AG04450 (cell line): ENCODE measurements around the gene RASA2. TPM values are rescaled to one million over a fixed set of nuclear protein-coding genes. Genes with fewer than 3 reads are reported as not detected.

Experiments used
- CTCF ChIA-PET: fragments of 300-600, 350-600 bp; formaldehyde crosslinking; extraction: SDS; loops from one replicate; lab custom pipeline; 2022; ENCODE audit warnings: antibody characterized with exemption, inconsistent platforms; lab: Charles Lee
- POLR2A ChIA-PET: fragments of 350-600 bp; formaldehyde crosslinking; extraction: SDS; loops from one replicate; lab custom pipeline; 2021; ENCODE audit warnings: antibody characterized with exemption, inconsistent platforms; lab: Yijun Ruan, JAX
- DNase-seq: peaks from one replicate; pipeline ENCODE4 v3.0.0-alpha.2; 2011; ENCODE audit warnings: low read depth, low spot score
- H3K27ac ChIP-seq: one replicate; pipeline ENCODE4 v1.5.1; 2012; ENCODE audit warnings: low read depth, low read length, control low read depth
- H3K27me3 ChIP-seq: one replicate; pipeline ENCODE4 v1.6.0; 2012; ENCODE audit warnings: low read length; ENCODE audit not compliant: control insufficient read depth, insufficient read depth
- H3K4me3 ChIP-seq: 2 replicates; pipeline ENCODE4 v1.5.1; 2011; ENCODE audit warnings: mild to moderate bottlenecking, low read depth, low read length, control low read depth
- H3K9me3 ChIP-seq: 2 replicates; pipeline ENCODE4 v1.5.1; 2012; ENCODE audit warnings: low read length; ENCODE audit not compliant: control insufficient read depth, insufficient read depth
- CTCF ChIP-seq: IDR thresholded peaks from 2 replicates; pipeline ENCODE4 v1.5.1; 2011; ENCODE audit warnings: low read depth, low read length, control low read depth, inconsistent platforms
- polyA plus RNA-seq: library from polyadenylated mRNA; depleted of rRNA; stranded (reverse); fragments of >200 nt; gene quantifications from 2 replicates; pipeline ENCODE4 v1.2.3, GENCODE V29; 2011

Gene RASA2
- polyA plus RNA-seq, 1 experiment: 11.6 TPM

- no peak for DNase-seq
- Histone ChIP-seq H3K27me3 (no peaks in the 10 kb centered on the region), H3K9me3 (no peaks in the 10 kb centered on the region), H3K4me3 (no peak overlapping the region), H3K27ac (no peak overlapping the region)
- CTCF ChIA-PET: interaction anchor here (1.1 kb wide), 1 partner anchor 55 kb away, joined by 3 read pairs; no protein-coding TSS in a partner anchor
- POLR2A ChIA-PET: no interaction called here
- no peak for TF ChIP-seq CTCF
Observed at GRCh38 chr3:141506071-141506470, 19.2 kb downstream of the RASA2 start.

GRCh38 chr3:141507392-141508066, 20.7 kb downstream of the RASA2 start:
- DNase-seq: no peak
- no peak overlapping the region for H3K27ac ChIP-seq
- no peaks in the 10 kb centered on the region for H3K27me3 ChIP-seq
- H3K9me3 ChIP-seq: no peaks in the 10 kb centered on the region
- no peak overlapping the region for H3K4me3 ChIP-seq
- ChIA-PET POLR2A (no interaction called here), CTCF (interaction anchor here (1.1 kb wide), 1 partner anchor 54 kb away, joined by 3 read pairs; no protein-coding TSS in a partner anchor)
- no peak for TF ChIP-seq CTCF

- ChIA-PET POLR2A (no interaction called here), CTCF (no interaction called here)
- Histone ChIP-seq H3K9me3 (no peaks in the 10 kb centered on the region), H3K4me3 (no peak overlapping the region), H3K27me3 (no peaks in the 10 kb centered on the region), H3K27ac (no peak overlapping the region)
- DNase-seq: no peak
- TF ChIP-seq CTCF: no peak
Observed at GRCh38 chr3:141508067-141508436, 21.2 kb downstream of the RASA2 start.

GRCh38 chr3:141511361-141511760, 24.5 kb downstream of the RASA2 start:
- no peak for TF ChIP-seq CTCF
- ChIA-PET POLR2A (no interaction called here), CTCF (interaction anchor here (1.0 kb wide), 1 partner anchor 51 kb away, joined by 3 read pairs; no protein-coding TSS in a partner anchor)
- no peaks in the 10 kb centered on the region for H3K27me3 ChIP-seq
- no peak overlapping the region for H3K27ac ChIP-seq
- DNase-seq: no peak
- H3K4me3 ChIP-seq: no peak overlapping the region
- no peaks in the 10 kb centered on the region for H3K9me3 ChIP-seq

- Histone ChIP-seq H3K27me3 (no peaks in the 10 kb centered on the region), H3K27ac (no peak overlapping the region), H3K4me3 (no peak overlapping the region), H3K9me3 (peaks cover 4% of the 10 kb centered on the region; the same call in 1 of the 2 replicates)
- ChIA-PET POLR2A (interaction anchor here (0.6 kb wide), 1 partner anchor 61 kb away, joined by 3 read pairs; no protein-coding TSS in a partner anchor), CTCF (interaction anchor here (0.6 to 2.1 kb wide), 3 partner anchors 47 to 56 kb away, joined by 3 to 7 read pairs (median 4); no protein-coding TSS in a partner anchor)
- no peak for TF ChIP-seq CTCF
- no peak for DNase-seq
Observed at GRCh38 chr3:141514382-141514781, 27.6 kb downstream of the RASA2 start.
